ENCODE measurements around the gene DEGS2. TPM values are rescaled to one million over a fixed set of nuclear protein-coding genes. Genes with fewer than 3 reads are reported as not detected.

The DEGS2 gene
- total and polyA plus RNA-seq, 2 experiments from 2014 or later = 1.4 TPM; not detected in 1

GRCh38 chr14:100123618-100124017 is 35.8 kb downstream of the DEGS2 start:
- H2AFZ ChIP-seq = no peak overlapping the region
- no peak overlapping the region for H3K27ac ChIP-seq
- peaks cover under 1% of the 10 kb centered on the region for H3K4me1 ChIP-seq (ENCODE audit: insufficient read depth)
- no peaks in the 10 kb centered on the region for H3K9me3 ChIP-seq (ENCODE audit: low read depth)
- 94 to 96% methylated on average over 10 of the region's 10 CpGs for WGBS, 2 experiments (ENCODE audit: low coverage in 1 of 2, low lambda C conversion rate in 2 of 2, missing lambda C conversion rate in 2 of 2)
- no peak for TF ChIP-seq EZH2phosphoT487 (IDR thresholded peaks at IDR 0.05; ENCODE audit: insufficient read depth, low read depth)
- TF ChIP-seq EZH2 (IDR thresholded peaks at IDR 0.05; ENCODE audit: insufficient read depth, poor library complexity, severe bottlenecking) = no peak
- no peak overlapping the region for H3K4me2 ChIP-seq (ENCODE audit: unreplicated experiment)
- no peaks in the 10 kb centered on the region for H4K20me1 ChIP-seq (ENCODE audit: insufficient read depth)
- no peak overlapping the region for H3K9ac ChIP-seq
- no peaks in the 10 kb centered on the region for H3K36me3 ChIP-seq (ENCODE audit: low read depth)
- H3K4me3 ChIP-seq = no peak overlapping the region
- H3K27me3 ChIP-seq (replicated peaks; ENCODE audit: insufficient read depth) = no peaks in the 10 kb centered on the region
- in situ Hi-C loops (cut with MboI) = no loop called here
- DNase-seq = no peak
- H3K9me2 ChIP-seq (ENCODE audit: insufficient read depth) = no peaks in the 10 kb centered on the region
- no peaks in the 10 kb centered on the region for H3F3A ChIP-seq (ENCODE audit: insufficient read depth)
- no peaks in the 10 kb centered on the region for H3K79me2 ChIP-seq (ENCODE audit: insufficient read depth)

GRCh38 chr14:100122481-100123223 is 36.8 kb downstream of the DEGS2 start:
- Histone ChIP-seq H3K27me3 (replicated peaks; ENCODE audit: insufficient read depth) (no peaks in the 10 kb centered on the region), H3K79me2 (ENCODE audit: insufficient read depth) (no peaks in the 10 kb centered on the region), H2AFZ (no peak overlapping the region), H3K4me3 (no peak overlapping the region), H3K27ac (no peak overlapping the region), H3K36me3 (ENCODE audit: low read depth) (no peaks in the 10 kb centered on the region), H3K9me2 (ENCODE audit: insufficient read depth) (no peaks in the 10 kb centered on the region), H4K20me1 (ENCODE audit: insufficient read depth) (no peaks in the 10 kb centered on the region), H3F3A (ENCODE audit: insufficient read depth) (no peaks in the 10 kb centered on the region), H3K9ac (no peak overlapping the region), H3K9me3 (ENCODE audit: low read depth) (no peaks in the 10 kb centered on the region), H3K4me1 (ENCODE audit: insufficient read depth) (no peaks in the 10 kb centered on the region), H3K4me2 (ENCODE audit: unreplicated experiment) (no peak overlapping the region)
- in situ Hi-C loops (cut with MboI) = no loop called here
- WGBS, 2 experiments (ENCODE audit: low coverage in 1 of 2, low lambda C conversion rate in 2 of 2, missing lambda C conversion rate in 2 of 2) = 88% methylated on average over 8 of the region's 8 CpGs
- TF ChIP-seq EZH2 (IDR thresholded peaks at IDR 0.05; ENCODE audit: insufficient read depth, poor library complexity, severe bottlenecking) = no peak
- TF ChIP-seq EZH2phosphoT487 (IDR thresholded peaks at IDR 0.05; ENCODE audit: insufficient read depth, low read depth) = no peak
- no peak for DNase-seq

GRCh38 chr14:100121643-100122480 is 37.6 kb downstream of the DEGS2 start:
- TF ChIP-seq EZH2phosphoT487 (IDR thresholded peaks at IDR 0.05; ENCODE audit: insufficient read depth, low read depth) (no peak), EZH2 (IDR thresholded peaks at IDR 0.05; ENCODE audit: insufficient read depth, poor library complexity, severe bottlenecking) (no peak)
- no peak overlapping the region for H3K4me2 ChIP-seq (ENCODE audit: unreplicated experiment)
- no peaks in the 10 kb centered on the region for H3K27me3 ChIP-seq (replicated peaks; ENCODE audit: insufficient read depth)
- no peaks in the 10 kb centered on the region for H3K9me3 ChIP-seq (ENCODE audit: low read depth)
- H4K20me1 ChIP-seq (ENCODE audit: insufficient read depth) = no peaks in the 10 kb centered on the region
- H3K27ac ChIP-seq = no peak overlapping the region
- no peaks in the 10 kb centered on the region for H3K4me1 ChIP-seq (ENCODE audit: insufficient read depth)
- no peaks in the 10 kb centered on the region for H3K79me2 ChIP-seq (ENCODE audit: insufficient read depth)
- H3K9me2 ChIP-seq (ENCODE audit: insufficient read depth) = no peaks in the 10 kb centered on the region
- no peaks in the 10 kb centered on the region for H3K36me3 ChIP-seq (ENCODE audit: low read depth)
- 97 to 98% methylated on average over 14 of the region's 14 CpGs for WGBS, 2 experiments (ENCODE audit: low coverage in 1 of 2, low lambda C conversion rate in 2 of 2, missing lambda C conversion rate in 2 of 2)
- no peaks in the 10 kb centered on the region for H3F3A ChIP-seq (ENCODE audit: insufficient read depth)
- in situ Hi-C loops (cut with MboI) = no loop called here
- no peak for DNase-seq
- no peak overlapping the region for H2AFZ ChIP-seq
- H3K9ac ChIP-seq = no peak overlapping the region
- H3K4me3 ChIP-seq = no peak overlapping the region

- H3K36me3 ChIP-seq (ENCODE audit: low read depth) = no peaks in the 10 kb centered on the region
- no peak overlapping the region for H3K27ac ChIP-seq
- H3K4me2 ChIP-seq (ENCODE audit: unreplicated experiment) = no peak overlapping the region
- DNase-seq = no peak
- H3K9ac ChIP-seq = no peak overlapping the region
- no peak overlapping the region for H2AFZ ChIP-seq
- no peaks in the 10 kb centered on the region for H3K9me3 ChIP-seq (ENCODE audit: low read depth)
- no peaks in the 10 kb centered on the region for H3F3A ChIP-seq (ENCODE audit: insufficient read depth)
- in situ Hi-C loops (cut with MboI) = no loop called here
- H3K27me3 ChIP-seq (replicated peaks; ENCODE audit: insufficient read depth) = no peaks in the 10 kb centered on the region
- 95 to 97% methylated on average over 18 of the region's 18 CpGs for WGBS, 2 experiments (ENCODE audit: low coverage in 1 of 2, low lambda C conversion rate in 2 of 2, missing lambda C conversion rate in 2 of 2)
- H3K4me3 ChIP-seq = no peak overlapping the region
- no peaks in the 10 kb centered on the region for H4K20me1 ChIP-seq (ENCODE audit: insufficient read depth)
- H3K4me1 ChIP-seq (ENCODE audit: insufficient read depth) = no peaks in the 10 kb centered on the region
- no peak for TF ChIP-seq EZH2phosphoT487 (IDR thresholded peaks at IDR 0.05; ENCODE audit: insufficient read depth, low read depth)
- TF ChIP-seq EZH2 (IDR thresholded peaks at IDR 0.05; ENCODE audit: insufficient read depth, poor library complexity, severe bottlenecking) = no peak
- H3K79me2 ChIP-seq (ENCODE audit: insufficient read depth) = no peaks in the 10 kb centered on the region
- H3K9me2 ChIP-seq (ENCODE audit: insufficient read depth) = no peaks in the 10 kb centered on the region
These were observed 38.7 kb downstream of the DEGS2 start for GRCh38 chr14:100120522-100121269.
